Measurements from ENCODE around the gene GM2A. TPM values are rescaled to one million over a fixed set of nuclear protein-coding genes. Genes with fewer than 3 reads are reported as not detected.

The GM2A gene
- total and polyA plus RNA-seq, 7 donors: 3.0 to 12.1 (median 6.9) TPM

GRCh38 chr5:151225071-151225470 is 27.9 kb upstream of the GM2A start:
- intact Hi-C loops (cut with DNase I): no loop called here
- H3K9me3 ChIP-seq: no peaks in the 10 kb centered on the region
- TF ChIP-seq CTCF (IDR thresholded peaks at IDR 0.05): no peak
- no peaks in the 10 kb centered on the region for H3K27me3 ChIP-seq (ENCODE audit: insufficient read depth in 3 of 3, low read length in 2 of 3)
- no peak overlapping the region for H3K4me3 ChIP-seq
- H3K36me3 ChIP-seq (ENCODE audit: insufficient read depth in 1 of 2, low read depth in 1 of 2): no peaks in the 10 kb centered on the region
- peak overlapping the region; percentile 12 for H3K27ac ChIP-seq
- DNase-seq (no peak), ATAC-seq (no peak)
- peaks cover 30% of the 10 kb centered on the region for H3K4me1 ChIP-seq
- WGBS, 3 donors: 96 to 97% (median 96%) methylated on average over 4 of the region's 4 CpGs

GRCh38 chr5:151225475-151225874 is 27.5 kb upstream of the GM2A start:
- Histone ChIP-seq H3K4me3 (no peak overlapping the region), H3K27ac (peak overlapping the region; percentile 12), H3K36me3 (ENCODE audit: insufficient read depth in 1 of 2, low read depth in 1 of 2) (no peaks in the 10 kb centered on the region), H3K27me3 (ENCODE audit: insufficient read depth in 3 of 3, low read length in 2 of 3) (no peaks in the 10 kb centered on the region), H3K4me1 (peaks cover 26% of the 10 kb centered on the region), H3K9me3 (no peaks in the 10 kb centered on the region)
- no peak for DNase-seq
- no peak for TF ChIP-seq CTCF (IDR thresholded peaks at IDR 0.05)
- intact Hi-C loops (cut with DNase I): no loop called here
- ATAC-seq: no peak
- 78 to 88% (median 87%) methylated on average over 5 of the region's 5 CpGs for WGBS, 3 donors

DNA sequence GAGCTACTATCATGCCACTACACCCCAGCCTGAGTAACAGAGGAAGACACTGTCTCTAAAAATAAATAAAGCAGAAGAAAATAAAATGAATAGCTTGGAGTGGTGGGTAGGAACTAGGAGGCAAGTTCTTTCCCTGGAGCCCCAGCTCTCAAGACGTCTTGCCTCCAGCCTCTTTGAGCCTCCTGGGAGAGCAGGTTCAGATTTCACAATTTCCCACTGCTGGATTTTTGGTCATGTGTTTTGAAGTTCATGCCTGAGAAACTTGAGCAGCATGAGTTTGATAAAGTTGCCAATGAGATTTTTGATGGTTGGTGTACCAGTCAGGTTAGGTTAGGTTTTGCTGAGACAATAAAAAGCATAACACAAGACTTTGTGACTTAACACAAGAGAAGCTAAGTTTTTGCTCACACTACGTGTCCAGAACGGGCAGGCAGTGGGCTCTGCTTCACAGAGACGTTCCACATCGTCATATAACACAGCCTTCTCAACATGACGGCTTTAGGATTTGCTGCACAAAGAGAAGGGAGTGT is 25.0 kb upstream of the GM2A start:
- Histone ChIP-seq H3K9me3 (no peaks in the 10 kb centered on the region), H3K4me3 (no peak overlapping the region), H3K27me3 (ENCODE audit: insufficient read depth in 3 of 3, low read length in 2 of 3) (no peaks in the 10 kb centered on the region), H3K36me3 (ENCODE audit: insufficient read depth in 1 of 2, low read depth in 1 of 2) (no peaks in the 10 kb centered on the region), H3K4me1 (peaks cover 4% of the 10 kb centered on the region), H3K27ac (no peak overlapping the region)
- intact Hi-C loops (cut with DNase I): no loop called here
- no peak for ATAC-seq
- TF ChIP-seq CTCF (IDR thresholded peaks at IDR 0.05): no peak
- 55 to 71% (median 69%) methylated on average over 6 of the region's 6 CpGs for WGBS, 3 donors
- no peak for DNase-seq

GRCh38 chr5:151228986-151229385 is 24.0 kb upstream of the GM2A start:
- Histone ChIP-seq H3K27ac (no peak overlapping the region), H3K4me1 (peaks cover 10% of the 10 kb centered on the region), H3K27me3 (ENCODE audit: insufficient read depth in 3 of 3, low read length in 2 of 3) (no peaks in the 10 kb centered on the region), H3K9me3 (no peaks in the 10 kb centered on the region), H3K4me3 (no peak overlapping the region), H3K36me3 (ENCODE audit: insufficient read depth in 1 of 2, low read depth in 1 of 2) (no peaks in the 10 kb centered on the region)
- no peak for DNase-seq
- no peak for TF ChIP-seq CTCF (IDR thresholded peaks at IDR 0.05)
- intact Hi-C loops (cut with DNase I): no loop called here
- 65 to 82% (median 77%) methylated on average over 2 of the region's 2 CpGs for WGBS, 3 donors
- ATAC-seq: no peak

- no peaks in the 10 kb centered on the region for H3K27me3 ChIP-seq (ENCODE audit: insufficient read depth in 3 of 3, low read length in 2 of 3)
- peaks cover 17% of the 10 kb centered on the region for H3K4me1 ChIP-seq
- no peak for DNase-seq
- H3K36me3 ChIP-seq (ENCODE audit: insufficient read depth in 1 of 2, low read depth in 1 of 2): no peaks in the 10 kb centered on the region
- intact Hi-C loops (cut with DNase I): no loop called here
- H3K4me3 ChIP-seq: no peak overlapping the region
- WGBS, 3 donors: 61 to 63% (median 62%) methylated on average over 6 of the region's 6 CpGs
- no peak for ATAC-seq
- H3K27ac ChIP-seq: no peak overlapping the region
- TF ChIP-seq CTCF (IDR thresholded peaks at IDR 0.05): no peak
- no peaks in the 10 kb centered on the region for H3K9me3 ChIP-seq
These were observed 22.8 kb upstream of the GM2A start for GRCh38 chr5:151230048-151230680.
